ENCODE data around the gene SELENOV. TPM values are rescaled to one million over a fixed set of nuclear protein-coding genes. Genes with fewer than 3 reads are reported as not detected.

The SELENOV gene
- total RNA-seq, 4 donors from 2014 or later, result not detected

DNA sequence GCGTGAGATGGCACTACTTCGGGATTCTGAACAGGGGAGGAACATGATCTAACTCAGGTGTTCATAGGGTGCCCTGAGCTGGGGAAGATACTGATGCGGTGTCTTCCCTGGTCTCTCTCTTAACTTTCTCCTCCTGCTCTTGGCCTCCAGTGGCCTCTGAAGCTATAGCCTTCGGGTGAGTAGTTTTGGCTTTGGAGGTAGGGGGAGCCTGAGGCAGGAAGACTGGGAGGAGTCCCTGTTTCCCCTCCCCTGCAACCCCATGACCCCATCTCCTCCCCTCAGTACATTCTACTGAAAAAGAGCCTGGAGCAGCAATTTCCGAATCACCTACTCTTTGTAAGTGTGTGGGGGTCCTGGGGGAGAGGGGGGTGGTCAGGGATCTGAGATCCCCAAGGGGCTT lies 3.5 kb downstream of the SELENOV start:
- peaks cover 0 to 16% (median 10%) of the 10 kb centered on the region in 4 donors for H3K4me1 ChIP-seq
- H3K9me3 ChIP-seq, result no peaks in the 10 kb centered on the region
- TF ChIP-seq EP300 (IDR thresholded peaks at IDR 0.05) (no peak), CTCF (IDR thresholded peaks at IDR 0.05) (no peak), POLR2A (IDR thresholded peaks at IDR 0.05) (no peak)
- no peak overlapping the region for H3K4me3 ChIP-seq
- H3K27ac ChIP-seq, result no peak overlapping the region
- 55 to 60% methylated on average over 5 of the region's 5 CpGs for WGBS, 2 donors
- DNase-seq (ENCODE audit: low spot score in 2 of 2), result no peak
- peaks cover 6 to 42% of the 10 kb centered on the region in 2 donors for H3K27me3 ChIP-seq
- no peaks in the 10 kb centered on the region for H3K36me3 ChIP-seq

DNA sequence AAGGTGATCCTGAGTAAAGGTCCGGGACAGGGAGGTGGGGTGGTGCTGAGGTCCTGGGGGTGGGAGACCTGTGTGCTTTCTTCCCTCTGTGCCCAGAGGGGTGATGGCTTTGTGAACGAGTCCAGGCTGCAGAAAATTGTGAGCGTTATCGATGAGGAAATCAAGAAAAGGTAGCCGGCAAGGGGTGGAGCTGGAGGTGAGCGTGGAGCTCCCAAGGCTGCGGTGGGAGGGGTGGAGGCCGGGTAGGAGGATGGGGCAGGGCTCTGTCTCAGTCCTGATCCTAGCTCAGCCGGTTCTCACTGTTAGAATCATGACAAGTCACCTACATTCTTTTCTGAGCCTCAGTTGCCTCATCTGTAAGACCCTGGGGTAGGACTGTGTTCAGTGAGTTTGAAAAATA lies 4.0 kb downstream of the SELENOV start:
- Histone ChIP-seq H3K9me3 (no peaks in the 10 kb centered on the region), H3K27ac (no peak overlapping the region), H3K4me3 (no peak overlapping the region), H3K4me1 (peaks cover 0 to 16% (median 10%) of the 10 kb centered on the region in 4 donors), H3K36me3 (no peaks in the 10 kb centered on the region), H3K27me3 (peaks cover 6 to 37% of the 10 kb centered on the region in 2 donors)
- WGBS, 2 donors, result 74 to 75% methylated on average over 9 of the region's 9 CpGs
- DNase-seq (ENCODE audit: low spot score in 2 of 2), result no peak
- TF ChIP-seq POLR2A (IDR thresholded peaks at IDR 0.05) (no peak), CTCF (IDR thresholded peaks at IDR 0.05) (no peak), EP300 (IDR thresholded peaks at IDR 0.05) (no peak)

GRCh38 chr19:39520541-39521484 lies 5.9 kb downstream of the SELENOV start:
- no peaks in the 10 kb centered on the region for H3K9me3 ChIP-seq
- peaks cover 0 to 19% of the 10 kb centered on the region in 2 donors for H3K27me3 ChIP-seq
- no peak for DNase-seq (ENCODE audit: low spot score in 2 of 2)
- H3K4me1 ChIP-seq, result peaks cover 0 to 4% (median 2%) of the 10 kb centered on the region in 4 donors
- TF ChIP-seq CTCF (IDR thresholded peaks at IDR 0.05) (no peak), POLR2A (IDR thresholded peaks at IDR 0.05) (no peak), EP300 (IDR thresholded peaks at IDR 0.05) (no peak)
- 85 to 91% methylated on average over 8 of the region's 8 CpGs for WGBS, 2 donors
- no peak overlapping the region for H3K27ac ChIP-seq
- peaks cover 0 to 5% (median 0%) of the 10 kb centered on the region in 3 donors for H3K36me3 ChIP-seq
- no peak overlapping the region for H3K4me3 ChIP-seq

GRCh38 chr19:39524495-39524894 lies 9.6 kb downstream of the SELENOV start:
- Histone ChIP-seq H3K27me3 (no peaks in the 10 kb centered on the region), H3K9me3 (no peaks in the 10 kb centered on the region), H3K27ac (no peak overlapping the region), H3K4me3 (no peak overlapping the region), H3K36me3 (peaks cover 0 to 14% (median 0%) of the 10 kb centered on the region in 3 donors), H3K4me1 (peaks cover 0 to under 1% (median 0%) of the 10 kb centered on the region in 4 donors)
- 82 to 86% methylated on average over 8 of the region's 8 CpGs for WGBS, 2 donors
- no peak for TF ChIP-seq CTCF (IDR thresholded peaks at IDR 0.05)
- TF ChIP-seq EP300 (IDR thresholded peaks at IDR 0.05), result no peak
- TF ChIP-seq POLR2A (IDR thresholded peaks at IDR 0.05), result no peak
- no peak for DNase-seq (ENCODE audit: low spot score in 2 of 2)

DNA sequence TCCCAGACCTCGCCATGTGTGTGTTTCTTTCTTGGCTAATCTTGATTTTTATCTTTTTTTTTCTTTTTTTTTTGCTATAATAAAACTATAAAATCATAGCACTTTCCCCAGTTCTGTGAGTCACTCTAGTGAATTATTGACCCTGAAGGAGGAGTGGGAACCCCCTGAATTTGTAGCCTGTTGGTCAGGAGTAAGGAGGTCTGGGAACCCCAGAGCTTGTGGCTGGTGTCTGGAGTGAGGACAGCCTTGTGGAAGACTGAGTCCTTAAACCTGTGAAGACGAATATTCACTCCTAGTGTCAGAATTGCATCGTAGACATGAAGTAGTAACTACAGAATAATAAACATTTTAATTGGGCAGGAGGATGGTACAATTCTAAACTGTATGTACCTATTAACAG lies 10.3 kb downstream of the SELENOV start:
- 93 to 99% methylated on average over 3 of the region's 3 CpGs for WGBS, 2 donors
- no peak overlapping the region for H3K4me3 ChIP-seq
- H3K4me1 ChIP-seq, result peaks cover 0 to 8% (median 0%) of the 10 kb centered on the region in 4 donors
- TF ChIP-seq CTCF (IDR thresholded peaks at IDR 0.05), result no peak
- no peak for TF ChIP-seq POLR2A (IDR thresholded peaks at IDR 0.05)
- no peak for TF ChIP-seq EP300 (IDR thresholded peaks at IDR 0.05)
- H3K27ac ChIP-seq, result no peak overlapping the region
- H3K36me3 ChIP-seq, result peaks cover 0 to 20% (median 0%) of the 10 kb centered on the region in 3 donors
- H3K9me3 ChIP-seq, result no peaks in the 10 kb centered on the region
- no peaks in the 10 kb centered on the region for H3K27me3 ChIP-seq
- DNase-seq (ENCODE audit: low spot score in 2 of 2), result no peak
